ENCODE data around the gene ZNF618.

ZNF618 gene

DNA sequence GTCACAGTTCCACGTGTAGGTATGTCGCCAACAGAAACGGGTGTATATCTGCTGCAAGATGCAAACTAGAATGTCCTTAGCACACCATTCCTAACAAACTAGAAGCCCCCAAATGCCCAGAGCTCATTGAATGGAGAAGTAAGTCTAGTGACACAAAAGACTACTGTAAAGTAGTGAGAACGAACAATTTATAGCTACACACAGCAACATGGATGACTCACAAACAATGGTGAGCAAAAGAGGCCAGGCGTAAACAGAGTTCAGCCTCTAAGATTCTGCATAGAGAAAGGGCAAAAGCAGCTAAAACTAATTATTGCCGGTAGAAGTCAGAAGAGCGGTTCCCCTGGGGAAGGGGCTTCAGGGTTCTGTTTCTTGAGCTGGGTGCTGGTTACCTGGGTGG is 127.2 kb downstream of the ZNF618 start:
- DNase-seq (ENCODE audit: low read depth, low spot score) = no peak
- TF ChIP-seq, protein P1, sequence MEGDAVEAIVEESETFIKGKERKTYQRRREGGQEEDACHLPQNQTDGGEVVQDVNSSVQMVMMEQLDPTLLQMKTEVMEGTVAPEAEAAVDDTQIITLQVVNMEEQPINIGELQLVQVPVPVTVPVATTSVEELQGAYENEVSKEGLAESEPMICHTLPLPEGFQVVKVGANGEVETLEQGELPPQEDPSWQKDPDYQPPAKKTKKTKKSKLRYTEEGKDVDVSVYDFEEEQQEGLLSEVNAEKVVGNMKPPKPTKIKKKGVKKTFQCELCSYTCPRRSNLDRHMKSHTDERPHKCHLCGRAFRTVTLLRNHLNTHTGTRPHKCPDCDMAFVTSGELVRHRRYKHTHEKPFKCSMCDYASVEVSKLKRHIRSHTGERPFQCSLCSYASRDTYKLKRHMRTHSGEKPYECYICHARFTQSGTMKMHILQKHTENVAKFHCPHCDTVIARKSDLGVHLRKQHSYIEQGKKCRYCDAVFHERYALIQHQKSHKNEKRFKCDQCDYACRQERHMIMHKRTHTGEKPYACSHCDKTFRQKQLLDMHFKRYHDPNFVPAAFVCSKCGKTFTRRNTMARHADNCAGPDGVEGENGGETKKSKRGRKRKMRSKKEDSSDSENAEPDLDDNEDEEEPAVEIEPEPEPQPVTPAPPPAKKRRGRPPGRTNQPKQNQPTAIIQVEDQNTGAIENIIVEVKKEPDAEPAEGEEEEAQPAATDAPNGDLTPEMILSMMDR (IDR thresholded peaks at IDR 0.05; ENCODE audit: insufficient read depth, low read length, missing control alignments) = no peak
- POLR2A ChIA-PET = no interaction called here
- CTCF ChIA-PET = interaction anchor here (0.9 to 3.8 kb wide), 3 partner anchors 40 to 267 kb away, joined by 3 to 13 read pairs (median 9); no protein-coding TSS in a partner anchor
- H3K4me3 ChIP-seq (ENCODE audit: low read depth, low read length) = no peak overlapping the region

DNA sequence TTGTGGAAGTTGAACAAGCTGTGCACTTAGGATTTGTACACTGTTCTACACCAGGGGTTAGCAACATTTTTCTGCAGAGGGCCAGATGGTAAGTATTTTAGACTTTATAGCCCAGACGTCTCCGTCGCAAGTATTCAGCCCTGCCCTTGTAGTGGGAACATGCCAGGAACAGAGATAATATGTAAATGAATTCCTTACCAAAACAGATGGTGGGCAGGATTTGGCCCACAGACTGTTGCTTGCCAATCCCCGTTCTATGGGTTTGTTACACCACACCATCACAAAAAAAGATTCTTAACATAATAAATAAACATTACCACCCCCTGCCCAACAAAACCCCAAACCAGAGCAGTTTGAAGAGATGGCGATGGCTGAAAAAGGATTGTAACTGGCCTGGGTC is 127.6 kb downstream of the ZNF618 start:
- DNase-seq (ENCODE audit: low read depth, low spot score) = no peak
- ChIA-PET CTCF (interaction anchor here (0.9 to 3.8 kb wide), 3 partner anchors 41 to 267 kb away, joined by 3 to 13 read pairs (median 9); no protein-coding TSS in a partner anchor), POLR2A (no interaction called here)
- TF ChIP-seq, protein P1 (IDR thresholded peaks at IDR 0.05; ENCODE audit: insufficient read depth, low read length, missing control alignments) = no peak
- no peak overlapping the region for H3K4me3 ChIP-seq (ENCODE audit: low read depth, low read length)

DNA sequence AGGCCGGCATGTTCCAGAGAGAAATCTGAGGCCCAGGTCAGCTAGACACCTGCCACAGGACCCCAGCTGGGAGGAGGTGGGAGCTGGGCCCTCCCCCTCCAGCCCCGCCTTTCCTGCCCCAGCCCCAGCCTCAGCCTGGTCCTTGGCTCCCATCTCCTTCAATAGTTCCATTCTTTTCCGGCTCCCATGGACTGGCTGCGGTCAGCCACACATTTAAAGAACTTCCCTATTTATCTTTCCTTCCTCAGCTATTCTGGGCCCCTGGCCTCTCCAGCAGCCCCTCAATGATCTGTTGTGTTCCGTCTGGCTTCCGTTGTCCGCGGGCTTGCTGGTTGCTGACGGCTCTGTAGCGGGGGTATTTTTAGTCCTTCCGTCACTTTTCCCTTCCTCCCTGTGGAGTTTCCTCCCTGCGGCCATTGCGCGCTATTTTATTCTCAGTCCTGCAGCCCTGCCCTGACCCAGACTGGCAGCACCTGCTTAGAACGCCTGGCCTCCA is 128.2 kb downstream of the ZNF618 start:
- TF ChIP-seq, protein P1 (IDR thresholded peaks at IDR 0.05; ENCODE audit: insufficient read depth, low read length, missing control alignments) = no peak
- no peak overlapping the region for H3K4me3 ChIP-seq (ENCODE audit: low read depth, low read length)
- ChIA-PET POLR2A (no interaction called here), CTCF (interaction anchor here (0.9 to 3.8 kb wide), 3 partner anchors 41 to 268 kb away, joined by 3 to 13 read pairs (median 9); no protein-coding TSS in a partner anchor)
- no peak for DNase-seq (ENCODE audit: low read depth, low spot score)

DNA sequence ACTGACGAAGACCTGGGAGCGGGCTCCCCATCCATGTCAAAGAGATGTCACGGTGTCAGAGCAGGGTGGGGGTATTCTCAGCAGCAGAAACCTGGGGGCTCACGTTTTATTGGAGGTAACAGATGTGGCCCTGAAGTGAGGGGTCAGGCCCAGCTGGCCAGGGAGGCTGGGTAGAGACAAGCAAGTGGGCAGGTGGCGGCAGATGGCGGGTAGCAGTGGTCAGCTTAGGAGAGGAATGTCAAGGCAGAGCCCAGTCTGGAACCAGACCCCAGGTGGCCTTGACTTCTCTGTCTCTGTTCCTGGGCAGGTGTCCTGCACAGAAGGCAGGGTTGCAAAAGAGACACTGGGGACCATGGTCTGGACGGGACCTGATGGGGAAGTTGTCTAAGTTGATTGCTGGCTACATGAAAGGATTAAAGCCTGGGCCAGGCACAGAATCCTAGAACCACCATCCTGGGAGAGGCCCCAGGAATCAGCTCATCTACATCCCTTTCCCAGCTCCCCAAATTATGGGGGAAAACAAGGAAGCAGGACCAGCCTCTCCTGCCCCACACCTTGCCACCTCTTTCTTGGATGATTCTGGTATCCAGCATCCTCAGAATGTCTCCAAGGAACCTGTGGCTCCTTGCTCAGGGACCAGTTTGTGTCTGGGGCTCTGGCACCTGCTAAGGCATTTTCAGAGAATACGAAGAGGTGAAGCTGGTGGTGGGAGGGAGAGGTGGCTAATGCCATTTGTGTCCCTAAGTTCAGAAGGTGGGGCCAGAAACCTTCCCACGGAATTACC is 129.5 kb downstream of the ZNF618 start:
- DNase-seq (ENCODE audit: low read depth, low spot score) = no peak
- no peak overlapping the region for H3K4me3 ChIP-seq (ENCODE audit: low read depth, low read length)
- TF ChIP-seq, protein P1 (IDR thresholded peaks at IDR 0.05; ENCODE audit: insufficient read depth, low read length, missing control alignments) = no peak
- POLR2A ChIA-PET = no interaction called here
- CTCF ChIA-PET = interaction anchor here (1.0 to 3.8 kb wide), 2 partner anchors 77 to 198 kb away, joined by 3 to 13 read pairs; no protein-coding TSS in a partner anchor

- TF ChIP-seq, protein P1 (IDR thresholded peaks at IDR 0.05; ENCODE audit: insufficient read depth, low read length, missing control alignments) = no peak
- CTCF ChIA-PET = interaction anchor here (1.0 to 3.8 kb wide), 2 partner anchors 77 to 199 kb away, joined by 3 to 13 read pairs; no protein-coding TSS in a partner anchor
- H3K4me3 ChIP-seq (ENCODE audit: low read depth, low read length) = no peak overlapping the region
- POLR2A ChIA-PET = no interaction called here
- no peak for DNase-seq (ENCODE audit: low read depth, low spot score)
Measured at GRCh38 chr9:114006155-114006550, 130.0 kb downstream of the ZNF618 start.
